ENCODE data around the gene DDIT4.
"Not testable (repeated sequence)": the region's sequence is repeated elsewhere in the genome, so short reads cannot be mapped to it uniquely, and the experiment has no call there.

The DDIT4 gene

GRCh38 chr10:72249176-72249862 is 24.4 kb upstream of the DDIT4 start:
- not testable (repeated sequence) for DNase-seq (ENCODE audit: low read depth)

- DNase-seq (ENCODE audit: low read depth), result peak; percentile 77
These were observed 23.1 kb upstream of the DDIT4 start for GRCh38 chr10:72250666-72251065.

- no peak for DNase-seq (ENCODE audit: low read depth)
These were observed 22.1 kb upstream of the DDIT4 start for GRCh38 chr10:72251635-72252034.

- DNase-seq (ENCODE audit: low read depth), result no peak
These were observed 20.8 kb upstream of the DDIT4 start for GRCh38 chr10:72252972-72253371.

- no peak for DNase-seq (ENCODE audit: low read depth)
These were observed 20.1 kb upstream of the DDIT4 start for GRCh38 chr10:72253578-72253977.

GRCh38 chr10:72254813-72255568 is 18.7 kb upstream of the DDIT4 start:
- DNase-seq (ENCODE audit: low read depth), result no peak

GRCh38 chr10:72255977-72256729 is 17.6 kb upstream of the DDIT4 start:
- DNase-seq (ENCODE audit: low read depth), result no peak

- DNase-seq (ENCODE audit: low read depth), result no peak
These were observed 16.5 kb upstream of the DDIT4 start for GRCh38 chr10:72257051-72257892.

GRCh38 chr10:72258617-72259016 is 15.1 kb upstream of the DDIT4 start:
- no peak for DNase-seq (ENCODE audit: low read depth)

- no peak for DNase-seq (ENCODE audit: low read depth)
These were observed 14.1 kb upstream of the DDIT4 start for GRCh38 chr10:72259491-72260238.

GRCh38 chr10:72260239-72260975 is 13.3 kb upstream of the DDIT4 start:
- no peak for DNase-seq (ENCODE audit: low read depth)

GRCh38 chr10:72260976-72261783 is 12.5 kb upstream of the DDIT4 start:
- DNase-seq (ENCODE audit: low read depth), result no peak

- DNase-seq (ENCODE audit: low read depth), result no peak
These were observed 11.8 kb upstream of the DDIT4 start for GRCh38 chr10:72261784-72262404.

GRCh38 chr10:72263613-72264241 is 10.0 kb upstream of the DDIT4 start:
- no peak for DNase-seq (ENCODE audit: low read depth)

- no peak for DNase-seq (ENCODE audit: low read depth)
These were observed 9.2 kb upstream of the DDIT4 start for GRCh38 chr10:72264536-72264935.

GRCh38 chr10:72265508-72265907 is 8.2 kb upstream of the DDIT4 start:
- DNase-seq (ENCODE audit: low read depth), result no peak

- no peak for DNase-seq (ENCODE audit: low read depth)
These were observed 7.5 kb upstream of the DDIT4 start for GRCh38 chr10:72265990-72266865.

- no peak for DNase-seq (ENCODE audit: low read depth)
These were observed 6.3 kb upstream of the DDIT4 start for GRCh38 chr10:72267381-72267780.
